Measurements from ENCODE around the gene CMSS1.

DNA sequence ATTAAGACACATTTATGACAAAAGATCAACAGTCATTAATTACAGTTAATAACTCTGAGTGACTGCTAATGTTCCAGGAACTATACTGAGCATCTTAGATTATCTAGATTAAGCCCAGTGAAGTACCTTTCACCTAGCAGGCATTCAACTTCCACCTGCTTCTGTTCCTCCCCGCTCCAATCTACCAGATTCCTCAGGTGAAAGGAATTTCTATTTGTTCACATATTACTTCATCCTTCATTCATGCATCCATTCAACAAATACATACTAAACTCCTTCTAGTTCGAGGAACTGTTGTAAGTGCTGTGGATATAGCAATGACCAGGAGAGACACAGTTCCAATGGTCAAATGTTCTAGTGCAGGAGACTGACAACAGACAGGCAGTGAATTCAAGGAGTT is 157.3 kb downstream of the CMSS1 start:
- no peak for TF ChIP-seq POLR2A (IDR thresholded peaks at IDR 0.05)
- TF ChIP-seq, protein P1, sequence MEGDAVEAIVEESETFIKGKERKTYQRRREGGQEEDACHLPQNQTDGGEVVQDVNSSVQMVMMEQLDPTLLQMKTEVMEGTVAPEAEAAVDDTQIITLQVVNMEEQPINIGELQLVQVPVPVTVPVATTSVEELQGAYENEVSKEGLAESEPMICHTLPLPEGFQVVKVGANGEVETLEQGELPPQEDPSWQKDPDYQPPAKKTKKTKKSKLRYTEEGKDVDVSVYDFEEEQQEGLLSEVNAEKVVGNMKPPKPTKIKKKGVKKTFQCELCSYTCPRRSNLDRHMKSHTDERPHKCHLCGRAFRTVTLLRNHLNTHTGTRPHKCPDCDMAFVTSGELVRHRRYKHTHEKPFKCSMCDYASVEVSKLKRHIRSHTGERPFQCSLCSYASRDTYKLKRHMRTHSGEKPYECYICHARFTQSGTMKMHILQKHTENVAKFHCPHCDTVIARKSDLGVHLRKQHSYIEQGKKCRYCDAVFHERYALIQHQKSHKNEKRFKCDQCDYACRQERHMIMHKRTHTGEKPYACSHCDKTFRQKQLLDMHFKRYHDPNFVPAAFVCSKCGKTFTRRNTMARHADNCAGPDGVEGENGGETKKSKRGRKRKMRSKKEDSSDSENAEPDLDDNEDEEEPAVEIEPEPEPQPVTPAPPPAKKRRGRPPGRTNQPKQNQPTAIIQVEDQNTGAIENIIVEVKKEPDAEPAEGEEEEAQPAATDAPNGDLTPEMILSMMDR (IDR thresholded peaks at IDR 0.05), result no peak
